H1 (cell line): ENCODE measurements around the gene IL12RB2. TPM values are rescaled to one million over a fixed set of nuclear protein-coding genes. Genes with fewer than 3 reads are reported as not detected.

Experiments
- CTCF ChIA-PET: fragments of 300-600 bp; sonication (Branson Sonifier 250); formaldehyde crosslinking; loops from one replicate; lab custom pipeline; 2021; ENCODE audit not compliant: partially characterized antibody; lab: Charles Lee
- POLR2A ChIA-PET: fragments of 300-600 bp; sonication (Branson Sonifier 250); formaldehyde crosslinking; loops from one replicate; lab custom pipeline; 2021; ENCODE audit warnings: inconsistent platforms; ENCODE audit not compliant: partially characterized antibody; lab: Charles Lee
- DNase-seq, 2 experiments: peaks; one replicate each; pipeline versions ENCODE4 v3.0.0 to v3.0.0-alpha.2; 2010 to 2022; ENCODE audit warnings: low spot score in 2 of 2, low read depth in 1 of 2, mixed read lengths in 1 of 2
- FAIRE-seq: peaks from 2 replicates; lab custom pipeline; 2011; peaks lifted over from hg19 to GRCh38; lab: Jason Lieb, UNC
- H2AFZ ChIP-seq: 2 replicates; pipeline ENCODE4 v1.8.1; 2012; ENCODE audit warnings: low read length, inconsistent platforms
- H2AK5ac ChIP-seq: 2 replicates; pipeline ENCODE4 v1.6.1; 2013; ENCODE audit warnings: low read depth, low read length
- H2BK120ac ChIP-seq: replicated peaks from 2 replicates; pipeline ENCODE3; 2013; ENCODE audit warnings: low read depth, low read length, inconsistent platforms
- H2BK12ac ChIP-seq: 2 replicates; pipeline ENCODE4 v1.6.1; 2013; ENCODE audit warnings: low read depth, low read length
- H2BK15ac ChIP-seq: 2 replicates; pipeline ENCODE4 v1.6.1; 2013; ENCODE audit warnings: low read length
- H2BK20ac ChIP-seq: 2 replicates; pipeline ENCODE4 v1.6.1; 2013; ENCODE audit warnings: low read length
- H2BK5ac ChIP-seq: 2 replicates; pipeline ENCODE4 v1.6.1; 2013; ENCODE audit warnings: low read depth, low read length
- H3K14ac ChIP-seq: 2 replicates; pipeline ENCODE4 v1.6.1; 2013; ENCODE audit warnings: inconsistent platforms; ENCODE audit not compliant: insufficient read length
- H3K18ac ChIP-seq: 2 replicates; pipeline ENCODE4 v1.6.1; 2013; ENCODE audit warnings: low read length; ENCODE audit errors: extremely low read depth
- H3K23ac ChIP-seq: 2 replicates; pipeline ENCODE4 v1.6.1; 2013; ENCODE audit warnings: inconsistent platforms; ENCODE audit not compliant: insufficient read length
- H3K23me2 ChIP-seq: 2 replicates; pipeline ENCODE4 v1.6.1; 2013; ENCODE audit warnings: low read depth, low read length
- H3K27ac ChIP-seq: 2 replicates; pipeline ENCODE4 v1.6.1; 2011; ENCODE audit warnings: low read depth, low read length, inconsistent platforms
- H3K27me3 ChIP-seq, 4 experiments: replicated peaks in 1 of 4; 1 replicate in 1 of 4; 2 replicates in 3 of 4; pipeline versions ENCODE4 v1.6.1 to v1.8.1; 2011 to 2013; ENCODE audit warnings: low read length in 3 of 4, mild to moderate bottlenecking in 3 of 4, inconsistent platforms in 2 of 4, mixed read lengths in 2 of 4, moderate library complexity in 1 of 4; ENCODE audit not compliant: control insufficient read depth in 3 of 4, insufficient read depth in 3 of 4; ENCODE audit errors: extremely low read depth in 1 of 4
- H3K36me3 ChIP-seq, 4 experiments: 2 replicates each; pipeline versions ENCODE4 v1.6.1 to v1.8.1; 2011 to 2013; ENCODE audit warnings: mild to moderate bottlenecking in 4 of 4, low read length in 3 of 4, moderate library complexity in 2 of 4, control low read depth in 1 of 4, inconsistent platforms in 1 of 4; ENCODE audit not compliant: insufficient read depth in 4 of 4, control insufficient read depth in 2 of 4
- H3K4ac ChIP-seq: replicated peaks from 2 replicates; pipeline ENCODE3; 2013; ENCODE audit warnings: low read length, low read depth, mixed read lengths, inconsistent platforms; ENCODE audit not compliant: insufficient read length
- H3K4me1 ChIP-seq, 4 experiments: replicated peaks in 1 of 4; 1 replicate in 1 of 4; 2 replicates in 3 of 4; pipeline versions ENCODE4 v1.6.1 to v1.8.1; 2011 to 2013; ENCODE audit warnings: low read length in 3 of 4, inconsistent platforms in 2 of 4, mixed read lengths in 1 of 4; ENCODE audit not compliant: insufficient read depth in 4 of 4, control insufficient read depth in 3 of 4
- H3K4me2 ChIP-seq, 2 experiments: 2 replicates each; pipeline versions ENCODE4 v1.6.1 to v1.8.1; 2011 to 2013; ENCODE audit warnings: low read depth in 2 of 2, low read length in 2 of 2, control low read depth in 1 of 2, inconsistent platforms in 1 of 2, mild to moderate bottlenecking in 1 of 2; ENCODE audit not compliant: insufficient read depth in 1 of 2
- H3K4me3 ChIP-seq, 4 experiments: fragments of 200-600, 300-600 bp in 1 of 4; sonication (generic), shearing (Covaris generic), sonication (Bioruptor Twin) in 1 of 4; 2 replicates each; pipeline versions ENCODE4 v1.5.1 to v1.8.1; 2011 to 2016; ENCODE audit warnings: low read length in 4 of 4, low read depth in 3 of 4, control low read depth in 2 of 4, inconsistent platforms in 2 of 4, mild to moderate bottlenecking in 2 of 4, mixed read lengths in 1 of 4, moderate library complexity in 1 of 4; ENCODE audit not compliant: insufficient read depth in 2 of 4; ENCODE audit errors: extremely low read depth in 1 of 4
- H3K56ac ChIP-seq: replicated peaks from 2 replicates; pipeline ENCODE3; 2013; ENCODE audit warnings: low read depth, mild to moderate bottlenecking, mixed read lengths, low read length, inconsistent platforms; ENCODE audit not compliant: insufficient read length
- H3K79me1 ChIP-seq: 2 replicates; pipeline ENCODE4 v1.6.1; 2013; ENCODE audit warnings: low read depth, low read length, control low read depth
- H3K79me2 ChIP-seq, 2 experiments: 2 replicates each; pipeline versions ENCODE4 v1.6.1 to v1.8.1; 2012 to 2013; ENCODE audit warnings: low read length in 2 of 2, mild to moderate bottlenecking in 2 of 2, inconsistent platforms in 1 of 2; ENCODE audit not compliant: insufficient read depth in 2 of 2, control insufficient read depth in 1 of 2
- H3K9ac ChIP-seq, 4 experiments: replicated peaks in 1 of 4; 1 replicate in 1 of 4; 2 replicates in 3 of 4; pipeline versions ENCODE4 v1.6.1 to v1.8.1; 2011 to 2013; ENCODE audit warnings: low read depth in 3 of 4, low read length in 3 of 4, control low read depth in 2 of 4, mild to moderate bottlenecking in 2 of 4, moderate library complexity in 2 of 4, inconsistent platforms in 1 of 4; ENCODE audit errors: extremely low read depth in 1 of 4
- H3K9me3 ChIP-seq, 2 experiments: 2 replicates each; pipeline versions ENCODE4 v1.6.1 to v1.8.1; 2012 to 2013; ENCODE audit warnings: mild to moderate bottlenecking in 2 of 2, moderate library complexity in 2 of 2, control low read depth in 1 of 2, inconsistent platforms in 1 of 2, low read depth in 1 of 2, low read length in 1 of 2, mixed read lengths in 1 of 2; ENCODE audit not compliant: insufficient read depth in 2 of 2
- H4K20me1 ChIP-seq, 2 experiments: replicated peaks in 1 of 2; 2 replicates each; pipeline versions ENCODE3 to v1.8.1; 2011 to 2013; ENCODE audit warnings: inconsistent platforms in 2 of 2, low read length in 2 of 2, mild to moderate bottlenecking in 1 of 2; ENCODE audit not compliant: insufficient read depth in 2 of 2, control insufficient read depth in 1 of 2
- H4K5ac ChIP-seq: 2 replicates; pipeline ENCODE4 v1.6.1; 2013; ENCODE audit warnings: low read length, low read depth, mixed read lengths, inconsistent platforms; ENCODE audit not compliant: insufficient read length
- H4K8ac ChIP-seq: 2 replicates; pipeline ENCODE4 v1.8.0; 2013; ENCODE audit warnings: mild to moderate bottlenecking, moderate library complexity, low read length, inconsistent platforms; ENCODE audit not compliant: insufficient read depth; ENCODE audit errors: extremely low read depth
- H4K91ac ChIP-seq: replicated peaks from 2 replicates; pipeline ENCODE3; 2013; ENCODE audit warnings: low read length, mixed read lengths, inconsistent platforms; ENCODE audit not compliant: insufficient read length
- SP2 ChIP-seq: IDR thresholded peaks from 2 replicates; pipeline ENCODE4 v1.6.1; 2012; ENCODE audit warnings: mild to moderate bottlenecking, low read length, inconsistent platforms
- TCF12 ChIP-seq: IDR thresholded peaks from 2 replicates; pipeline ENCODE4 v1.6.1; 2011; ENCODE audit warnings: low read depth, mild to moderate bottlenecking, low read length
- WGBS, 2 experiments: shearing (Covaris generic) in 1 of 2; methylation state at CpG; one replicate each; pipeline versions ENCODE4 v1.1.6 to v1.1.7; 2013 to 2015; ENCODE audit warnings: low lambda C conversion rate in 2 of 2, mixed read lengths in 2 of 2, inconsistent platforms in 1 of 2, low coverage in 1 of 2, missing lambda C conversion rate in 1 of 2; ENCODE audit not compliant: insufficient replicate concordance in 2 of 2, insufficient coverage in 1 of 2, insufficient read length in 1 of 2; ENCODE audit errors: extremely low coverage in 1 of 2, missing lambda C conversion rate in 1 of 2; 5-methylcytosine and 5-hydroxymethylcytosine counted together
- polyA plus RNA-seq, 7 experiments: library from polyadenylated mRNA; depleted of rRNA in 3 of 7; stranded (reverse) in 5 of 7; unstranded in 2 of 7; fragments of >200 nt in 5 of 7; fragments of 200-250 nt in 2 of 7; gene quantifications; 1 replicate in 5 of 7; 2 replicates in 1 of 7; 4 replicates in 1 of 7; pipeline versions ENCODE4 v1.2.1 to v1.2.3, GENCODE V29; 2011 to 2013; ENCODE audit warnings: missing spikeins in 2 of 7, mixed read lengths in 2 of 7
- total RNA-seq: library from RNA; stranded (reverse); fragmentation: NEBNext Ultra II Directional; extraction: Animal tissue kit (Norgen Biotek cat#: 25700); gene quantifications from 2 replicates; pipeline ENCODE4 v1.2.1, GENCODE V29; 2021

IL12RB2 gene
- total and polyA plus RNA-seq, 2 of the 8 experiments (the other 6 are each of a cell fraction or from before 2014, with no cell fraction given), result 1.4 TPM

DNA sequence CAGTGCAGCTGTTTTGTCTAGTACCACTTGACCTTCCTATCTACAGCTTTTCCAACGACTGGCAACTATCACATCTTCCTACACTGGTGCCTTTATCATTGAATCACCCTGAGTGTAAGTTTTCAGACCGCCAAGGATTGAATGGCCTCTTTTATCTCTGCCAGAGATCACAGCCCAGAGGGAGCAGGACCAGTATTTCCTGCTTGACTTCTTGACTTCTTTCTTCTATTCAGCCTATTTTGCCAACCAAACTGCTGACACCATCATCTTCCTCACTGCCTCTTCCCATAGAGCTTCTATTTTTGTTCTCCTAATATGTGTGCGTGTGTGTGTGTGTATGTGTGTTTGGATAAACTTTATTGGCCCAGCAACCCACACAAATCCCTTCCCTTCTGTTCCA, 68.7 kb downstream of the IL12RB2 start:
- CTCF ChIA-PET, result interaction anchor here (0.7 to 3.7 kb wide), 6 partner anchors 21 to 601 kb away, joined by 3 to 20 read pairs (median 4); no protein-coding TSS in a partner anchor
- H3K18ac ChIP-seq, result no peak overlapping the region
- no peak overlapping the region for H4K8ac ChIP-seq
- H4K20me1 ChIP-seq, result no peaks in the 10 kb centered on the region
- H2BK12ac ChIP-seq, result no peak overlapping the region
- no peaks in the 10 kb centered on the region for H3K36me3 ChIP-seq
- H3K23ac ChIP-seq, result no peak overlapping the region
- no peak overlapping the region for H2BK5ac ChIP-seq
- no peaks in the 10 kb centered on the region for H3K79me2 ChIP-seq
- H2AK5ac ChIP-seq, result no peak overlapping the region
- no peaks in the 10 kb centered on the region for H3K79me1 ChIP-seq
- POLR2A ChIA-PET, result interaction anchor here (1.4 to 1.6 kb wide), 2 partner anchors 11 to 24 kb away, joined by 3 to 6 read pairs; no protein-coding TSS in a partner anchor
- no peak overlapping the region for H3K56ac ChIP-seq
- no peak overlapping the region for H3K27ac ChIP-seq
- H3K4me2 ChIP-seq, result no peak overlapping the region; a peak in 1 of 4 replicates
- H3K9me3 ChIP-seq, result no peaks in the 10 kb centered on the region
- no peaks in the 10 kb centered on the region for H3K27me3 ChIP-seq
- H3K4me1 ChIP-seq, result peaks cover 0 to 7% (median 5%) of the 10 kb centered on the region in 4 experiments; a peak in 4 of 7 replicates
- no peak overlapping the region for H2AFZ ChIP-seq
- 83% methylated on average over 3 of the region's 3 CpGs; no CpG with 5 or more reads in 1 of the 2 experiments for WGBS, 2 experiments
- DNase-seq (no peak), FAIRE-seq (no peak)
- H2BK120ac ChIP-seq, result no peak overlapping the region
- H3K23me2 ChIP-seq, result no peaks in the 10 kb centered on the region
- TF ChIP-seq SP2 (no peak), TCF12 (no peak)
- no peak overlapping the region for H2BK15ac ChIP-seq
- H3K4me3 ChIP-seq, result no peak overlapping the region
- no peak overlapping the region for H3K4ac ChIP-seq
- no peak overlapping the region for H4K91ac ChIP-seq
- H3K9ac ChIP-seq, result no peak overlapping the region
- no peak overlapping the region for H3K14ac ChIP-seq
- H4K5ac ChIP-seq, result no peak overlapping the region
- H2BK20ac ChIP-seq, result no peak overlapping the region
